Body of pancreas (tissue), 4 donors: ENCODE data around the gene PRDM13. TPM values are rescaled to one million over a fixed set of nuclear protein-coding genes. Genes with fewer than 3 reads are reported as not detected.

ENCODE experiments used
- ATAC-seq: fragments of 150-250 bp; one replicate; pipeline ENCODE4 v1.9.1; 2016
- DNase-seq, 4 donors: peaks; one replicate each; pipeline ENCODE4 v3.0.0-alpha.2; 2019
- H3K27ac ChIP-seq, 4 donors: fragments of 200-600 bp; sonication (generic); 1 replicate in 3 of 4; 2 replicates in 1 of 4; pipeline versions ENCODE4 v1.5.1 to v1.6.1; 2016 to 2019; ENCODE audit warnings: mild to moderate bottlenecking in 1 of 4, mixed read lengths in 1 of 4, moderate library complexity in 1 of 4
- H3K27me3 ChIP-seq, 2 donors: fragments of 200-600 bp; sonication (generic); one replicate each; pipeline ENCODE4 v1.6.0; 2016; ENCODE audit warnings: mild to moderate bottlenecking in 1 of 2
- H3K36me3 ChIP-seq, 2 donors: fragments of 200-600 bp; sonication (generic); replicated peaks in 1 of 2; 2 replicates each; pipeline ENCODE4 v1.5.1; 2016; ENCODE audit warnings: low read depth in 2 of 2; ENCODE audit not compliant: insufficient read depth in 1 of 2
- H3K4me1 ChIP-seq: fragments of 200-600 bp; sonication (generic); one replicate; pipeline ENCODE4 v1.6.0; 2016
- H3K4me3 ChIP-seq, 2 donors: fragments of 200-600 bp; sonication (generic); 1 replicate in 1 of 2; 2 replicates in 1 of 2; pipeline ENCODE4 v1.5.1; 2016 to 2019
- H3K9me3 ChIP-seq, 3 donors: fragments of 200-600 bp; sonication (generic); 1 replicate in 2 of 3; 2 replicates in 1 of 3; pipeline ENCODE4 v1.5.1; 2016
- CTCF ChIP-seq, 7 experiments: fragments of 450-650 bp in 4 of 7; fragments of 200-600 bp in 3 of 7; sonication (generic) in 3 of 7; IDR thresholded peaks; one replicate each; pipeline ENCODE4 v1.5.1; 2016 to 2019; ENCODE audit warnings: antibody characterized with exemption in 7 of 7
- POLR2A ChIP-seq, 3 donors: fragments of 450-650 bp; IDR thresholded peaks; one replicate each; pipeline ENCODE4 v1.6.1; 2016; ENCODE audit warnings: antibody characterized with exemption in 3 of 3, mild to moderate bottlenecking in 2 of 3
- WGBS, 2 donors: methylation state at CpG; one replicate each; pipeline ENCODE4 v1.1.5; 2017; 5-methylcytosine and 5-hydroxymethylcytosine counted together
- intact Hi-C: fragments of 100-400 bp; cut with DNase I; formaldehyde crosslinking; loops from one replicate; pipeline ENCODE4 v1.15.1; 2023
- total RNA-seq, 2 donors: library from RNA; depleted of rRNA; stranded (reverse); fragments of >200 nt; gene quantifications; one replicate each; pipeline ENCODE4 v1.1.0, GENCODE V29; 2016

The PRDM13 gene
- total RNA-seq, 2 donors from 2014 or later, result not detected

- no peaks in the 10 kb centered on the region for H3K9me3 ChIP-seq
- no peak for TF ChIP-seq CTCF (IDR thresholded peaks at IDR 0.05)
- no peak for TF ChIP-seq POLR2A (IDR thresholded peaks at IDR 0.05)
- H3K27me3 ChIP-seq, result peaks cover under 1 to 60% of the 10 kb centered on the region in 2 donors
- H3K4me3 ChIP-seq, result no peak overlapping the region
- H3K27ac ChIP-seq, result no peak overlapping the region
- 8 to 13% methylated on average over 51 to 54 of the region's 54 CpGs for WGBS, 2 donors
- ATAC-seq, result no peak
- H3K36me3 ChIP-seq, result no peaks in the 10 kb centered on the region
- H3K4me1 ChIP-seq, result peaks cover 31% of the 10 kb centered on the region
- intact Hi-C loops, result no loop called here
- DNase-seq, result no peak
These were observed 3.9 kb upstream of the PRDM13 start for GRCh38 chr6:99602520-99603420.

GRCh38 chr6:99603421-99604165, 3.0 kb upstream of the PRDM13 start:
- Histone ChIP-seq H3K27ac (no peak overlapping the region), H3K27me3 (peaks cover 5 to 68% of the 10 kb centered on the region in 2 donors), H3K9me3 (no peaks in the 10 kb centered on the region), H3K4me3 (no peak overlapping the region), H3K36me3 (no peaks in the 10 kb centered on the region), H3K4me1 (peaks cover 31% of the 10 kb centered on the region)
- intact Hi-C loops, result no loop called here
- DNase-seq, result peak in 1 of 4 donors; percentile 34
- peak; percentile 48 for ATAC-seq
- WGBS, 2 donors, result 2 to 3% methylated on average over 28 to 55 of the region's 55 CpGs
- no peak for TF ChIP-seq CTCF (IDR thresholded peaks at IDR 0.05)
- TF ChIP-seq POLR2A (IDR thresholded peaks at IDR 0.05), result no peak

GRCh38 chr6:99604166-99605073, 2.2 kb upstream of the PRDM13 start:
- TF ChIP-seq POLR2A (IDR thresholded peaks at IDR 0.05), result no peak
- H3K27ac ChIP-seq, result no peak overlapping the region
- H3K4me1 ChIP-seq, result peaks cover 31% of the 10 kb centered on the region
- no peaks in the 10 kb centered on the region for H3K9me3 ChIP-seq
- peak in 1 of 4 donors; percentile 17 for DNase-seq
- WGBS, 2 donors, result 13 to 19% methylated on average over 28 to 31 of the region's 31 CpGs
- no peak for ATAC-seq
- intact Hi-C loops, result no loop called here
- no peaks in the 10 kb centered on the region for H3K36me3 ChIP-seq
- no peak overlapping the region for H3K4me3 ChIP-seq
- H3K27me3 ChIP-seq, result peaks cover 9 to 77% of the 10 kb centered on the region in 2 donors

GRCh38 chr6:99605074-99605734, 1.4 kb upstream of the PRDM13 start:
- Histone ChIP-seq H3K27ac (no peak overlapping the region), H3K36me3 (no peaks in the 10 kb centered on the region), H3K4me3 (no peak overlapping the region), H3K4me1 (peaks cover 31% of the 10 kb centered on the region), H3K27me3 (peaks cover 9 to 78% of the 10 kb centered on the region in 2 donors), H3K9me3 (no peaks in the 10 kb centered on the region)
- no peak for DNase-seq
- TF ChIP-seq CTCF (IDR thresholded peaks at IDR 0.05) (no peak), POLR2A (IDR thresholded peaks at IDR 0.05) (no peak)
- intact Hi-C loops, result no loop called here
- 15 to 21% methylated on average over 6 to 20 of the region's 20 CpGs for WGBS, 2 donors
- ATAC-seq, result no peak
